A549 (cell line): Measurements from ENCODE around the gene IFTAP. TPM values are rescaled to one million over a fixed set of nuclear protein-coding genes. Genes with fewer than 3 reads are reported as not detected.

Source experiments
- ATAC-seq, 2 experiments: fragments of 200-7000 bp in 1 of 2; fragments of >200 bp in 1 of 2; cut with Nextera tagmentation in 1 of 2; cut with Tn5 transposase in 1 of 2; 3 replicates each; pipeline versions ENCODE4 v1.8.0 to v1.9.1; 2018 to 2020; ENCODE audit warnings: mild to moderate bottlenecking in 1 of 2, moderate library complexity in 1 of 2
- CTCF ChIA-PET: fragments of 300-600 bp; sonication (Branson Sonifier 250); formaldehyde crosslinking; extraction: SDS; loops from one replicate; lab custom pipeline; 2021; ENCODE audit warnings: antibody characterized with exemption, inconsistent platforms; lab: Yijun Ruan, JAX
- POLR2A ChIA-PET: fragments of 350-600 bp; formaldehyde crosslinking; extraction: SDS; loops from one replicate; lab custom pipeline; 2021; ENCODE audit warnings: antibody characterized with exemption, inconsistent platforms; lab: Yijun Ruan, JAX
- DNase-seq, 2 experiments: peaks; one replicate each; pipeline versions ENCODE4 v3.0.0 to v3.0.0-alpha.2; 2011 to 2016; ENCODE audit warnings: low read depth in 1 of 2, low spot score in 1 of 2
- FAIRE-seq: peaks from 2 replicates; lab custom pipeline; 2011; peaks lifted over from hg19 to GRCh38; lab: Jason Lieb, UNC
- H3K27ac ChIP-seq, 2 experiments: fragments of >200 bp; sonication (Bioruptor Twin); formaldehyde crosslinking; 3 replicates each; pipeline ENCODE4 v1.5.1; 2016 to 2017
- H3K4me1 ChIP-seq: fragments of >200 bp; sonication (Bioruptor Twin); formaldehyde crosslinking; 3 replicates; pipeline ENCODE4 v1.6.1; 2016
- H3K4me2 ChIP-seq: fragments of >200 bp; sonication (Bioruptor Twin); formaldehyde crosslinking; 3 replicates; pipeline ENCODE4 v1.6.1; 2016
- H3K4me3 ChIP-seq: fragments of >200 bp; sonication (Bioruptor Twin); formaldehyde crosslinking; 3 replicates; pipeline ENCODE4 v1.5.1; 2016
- H3K9me3 ChIP-seq: fragments of >200 bp; sonication (Bioruptor Twin); formaldehyde crosslinking; 3 replicates; pipeline ENCODE4 v1.6.1; 2016
- CBX8 ChIP-seq: fragments of 200-600 bp; sonication (generic); IDR thresholded peaks from 2 replicates; pipeline ENCODE4 v1.6.1; 2016
- CEBPB ChIP-seq, 2 experiments: fragments of >200 bp in 1 of 2; sonication (Bioruptor Twin) in 1 of 2; formaldehyde crosslinking in 1 of 2; IDR thresholded peaks; 2 replicates each; pipeline ENCODE4 v1.6.1; 2012 to 2016
- CHD2 ChIP-seq: fragments of 150-350 bp; IDR thresholded peaks from 2 replicates; pipeline ENCODE4 v1.6.1; 2014; ENCODE audit warnings: low read length; ENCODE audit not compliant: partially characterized antibody
- CHD4 ChIP-seq: fragments of 200-600 bp; sonication (generic); IDR thresholded peaks from 2 replicates; pipeline ENCODE4 v1.6.1; 2016; ENCODE audit warnings: antibody characterized with exemption, mild to moderate bottlenecking, borderline replicate concordance
- E2F6 ChIP-seq: IDR thresholded peaks from 2 replicates; pipeline ENCODE4 v1.6.1; 2012; ENCODE audit warnings: low read depth, borderline replicate concordance
- EHF ChIP-seq: fragments of 250-450 bp; sonication (Bioruptor Pico); IDR thresholded peaks from 2 replicates; pipeline ENCODE4 v1.5.0; 2020; ENCODE audit warnings: mild to moderate bottlenecking
- EP300 ChIP-seq, 2 experiments: fragments of >200 bp; sonication (Bioruptor Twin); formaldehyde crosslinking; IDR thresholded peaks; 2 replicates in 1 of 2; 3 replicates in 1 of 2; pipeline ENCODE4 v1.6.1; 2016 to 2017
- FOSB ChIP-seq: fragments of 250-450 bp; sonication (Bioruptor Pico); IDR thresholded peaks from 2 replicates; pipeline ENCODE4 v1.5.0; 2020; ENCODE audit warnings: mild to moderate bottlenecking, moderate library complexity
- FOXS1 ChIP-seq: fragments of 250-450 bp; sonication (Bioruptor Pico); IDR thresholded peaks from 2 replicates; pipeline ENCODE4 v1.5.0; 2020; ENCODE audit warnings: mild to moderate bottlenecking, moderate library complexity
- GATA3 ChIP-seq: IDR thresholded peaks from 2 replicates; pipeline ENCODE4 v1.6.1; 2012; ENCODE audit warnings: borderline replicate concordance
- HOXA7 ChIP-seq: fragments of 250-450 bp; sonication (Bioruptor Pico); IDR thresholded peaks from 2 replicates; pipeline ENCODE4 v1.5.0; 2020; ENCODE audit warnings: mild to moderate bottlenecking, moderate library complexity
- HOXB13 ChIP-seq: fragments of 250-450 bp; sonication (Bioruptor Pico); IDR thresholded peaks from 2 replicates; pipeline ENCODE4 v1.5.0; 2020; ENCODE audit warnings: low read depth, mild to moderate bottlenecking, moderate library complexity
- HOXB5 ChIP-seq: fragments of 250-450 bp; sonication (Bioruptor Pico); IDR thresholded peaks from 2 replicates; pipeline ENCODE4 v1.5.0; 2020; ENCODE audit warnings: mild to moderate bottlenecking, moderate library complexity
- KDM5A ChIP-seq: fragments of 200-600 bp; sonication (generic); IDR thresholded peaks from 2 replicates; pipeline ENCODE4 v1.6.1; 2016; ENCODE audit warnings: antibody characterized with exemption, mild to moderate bottlenecking
- MAFK ChIP-seq: fragments of 450-650 bp; IDR thresholded peaks from 2 replicates; pipeline ENCODE4 v1.6.1; 2014; ENCODE audit not compliant: partially characterized antibody
- MYC ChIP-seq: IDR thresholded peaks from 2 replicates; pipeline ENCODE4 v1.6.1; 2012; ENCODE audit warnings: mild to moderate bottlenecking, inconsistent platforms, low read length, improper control_type of control experiment, borderline replicate concordance
- NPAS2 ChIP-seq: fragments of 250-450 bp; sonication (Bioruptor Pico); IDR thresholded peaks from 2 replicates; pipeline ENCODE4 v1.8.0; 2022; ENCODE audit warnings: mild to moderate bottlenecking, moderate library complexity, borderline replicate concordance
- NR3C1 ChIP-seq: fragments of >200 bp; sonication (Bioruptor Twin); formaldehyde crosslinking; IDR thresholded peaks from 3 replicates; pipeline ENCODE4 v1.6.1; 2017
- POLR2AphosphoS2 ChIP-seq: conservative IDR thresholded peaks from 2 replicates; pipeline ENCODE4 v1.6.1; 2012; ENCODE audit warnings: low read length, improper control_type of control experiment, inconsistent platforms
- RARB ChIP-seq: fragments of 250-450 bp; sonication (Bioruptor Pico); IDR thresholded peaks from 2 replicates; pipeline ENCODE4 v1.8.0; 2021; ENCODE audit warnings: mild to moderate bottlenecking, moderate library complexity
- RCOR1 ChIP-seq: fragments of 150-350 bp; IDR thresholded peaks from 2 replicates; pipeline ENCODE4 v1.6.1; 2014; ENCODE audit warnings: antibody characterized with exemption, low read length, low read depth
- SREBF2 ChIP-seq: fragments of 450-650 bp; IDR thresholded peaks from 2 replicates; pipeline ENCODE4 v1.6.1; 2014; ENCODE audit warnings: mild to moderate bottlenecking, moderate library complexity
- USF2 ChIP-seq: fragments of 450-650 bp; IDR thresholded peaks from 2 replicates; pipeline ENCODE4 v1.6.1; 2014; ENCODE audit warnings: antibody characterized with exemption
- ZC3H11A ChIP-seq: fragments of 450-650 bp; IDR thresholded peaks from 2 replicates; pipeline ENCODE4 v1.6.1; 2014; ENCODE audit warnings: antibody characterized with exemption, mild to moderate bottlenecking
- ZFP36 ChIP-seq: fragments of 450-650 bp; IDR thresholded peaks from 2 replicates; pipeline ENCODE4 v1.6.1; 2014; ENCODE audit warnings: borderline replicate concordance; ENCODE audit not compliant: partially characterized antibody
- ZSCAN20 ChIP-seq: fragments of 250-450 bp; sonication (Bioruptor Pico); IDR thresholded peaks from 2 replicates; pipeline ENCODE4 v1.8.0; 2022; ENCODE audit warnings: mild to moderate bottlenecking, moderate library complexity
- WGBS: methylation state at CpG from one replicate; pipeline ENCODE4 v1.1.6; 2017; ENCODE audit errors: missing lambda C conversion rate; 5-methylcytosine and 5-hydroxymethylcytosine counted together
- polyA plus RNA-seq, 4 experiments: library from polyadenylated mRNA; depleted of rRNA in 3 of 4; stranded (reverse); fragments of >200 nt; fragmentation: RNase III in 1 of 4; extraction: RNeasy Plus Mini Kit Qiagen cat#74134 plus additional on column Dnase treatment in 1 of 4; gene quantifications; 2 replicates in 3 of 4; 3 replicates in 1 of 4; pipeline ENCODE4 v1.2.3, GENCODE V29; 2011 to 2017
- TF ChIP-seq, protein P1 (sequence below): fragments of >200 bp; sonication (Bioruptor Twin); formaldehyde crosslinking; IDR thresholded peaks from 3 replicates; pipeline ENCODE4 v1.5.1; 2016

The IFTAP gene
- polyA plus RNA-seq, 2 of the 4 experiments (the other 2 are of a cell fraction) = 34.7 to 52.4 TPM

DNA sequence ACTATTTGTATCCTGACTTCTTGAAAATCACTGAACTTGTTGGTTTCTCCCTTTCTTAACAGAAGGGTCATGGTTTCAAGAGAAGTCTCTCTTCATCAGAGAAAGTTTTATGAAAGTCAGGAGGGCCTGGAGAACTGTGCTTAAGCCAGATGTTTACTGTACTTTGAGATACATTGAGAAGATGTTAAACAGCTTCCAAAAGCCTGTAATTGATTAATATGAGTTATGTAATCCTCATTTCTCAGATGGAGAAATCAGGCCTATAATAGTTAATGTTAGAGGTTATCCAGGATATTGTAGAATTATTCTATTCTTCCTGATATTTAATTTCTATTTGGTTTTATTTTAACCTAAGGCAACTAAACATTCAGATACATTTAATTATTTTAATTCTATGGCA lies 100.8 kb downstream of the IFTAP start:
- no peak for FAIRE-seq
- Histone ChIP-seq H3K4me3 (no peak overlapping the region), H3K4me1 (no peaks in the 10 kb centered on the region), H3K9me3 (no peaks in the 10 kb centered on the region), H3K4me2 (no peak overlapping the region), H3K27ac (no peak overlapping the region)
- ChIA-PET CTCF (interaction anchor here (1.3 kb wide), 1 partner anchor 52 kb away, joined by 3 read pairs; no protein-coding TSS in a partner anchor), POLR2A (no interaction called here)
- TF ChIP-seq HOXA7 (no peak), FOSB (CRISPR knock-in tag) (no peak)
- DNase-seq = no peak
- no peak for ATAC-seq

DNA sequence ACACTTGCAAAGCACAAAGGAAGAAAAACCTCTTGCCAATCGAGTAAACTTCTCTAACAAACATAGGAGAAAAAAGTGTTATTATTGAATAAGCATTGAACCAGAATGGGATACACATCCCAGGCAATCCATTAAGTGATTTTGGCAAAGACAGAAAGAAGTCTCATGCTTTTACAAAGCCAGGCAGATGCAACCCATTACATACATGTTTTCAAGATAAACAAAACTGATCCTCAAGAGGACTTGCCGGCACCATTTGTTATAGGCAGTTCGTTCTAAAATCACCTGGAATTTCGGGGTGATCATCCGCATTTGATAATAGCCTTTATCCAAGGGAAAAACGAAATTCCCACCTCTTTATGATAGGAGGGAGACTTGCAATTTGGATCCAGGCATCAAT lies 101.3 kb downstream of the IFTAP start:
- FAIRE-seq = no peak

GRCh38 chr11:36696550-36696949 lies 102.2 kb downstream of the IFTAP start:
- FAIRE-seq (no peak), ATAC-seq (no peak)
- CTCF ChIA-PET = interaction anchor here (1.7 kb wide), 1 partner anchor 50 kb away, joined by 11 read pairs; no protein-coding TSS in a partner anchor

More for the DNA sequence above, 101.3 kb downstream of the IFTAP start:
- Histone ChIP-seq H3K4me3 (no peak overlapping the region), H3K4me2 (no peak overlapping the region), H3K4me1 (no peaks in the 10 kb centered on the region), H3K27ac (no peak overlapping the region), H3K9me3 (no peaks in the 10 kb centered on the region)
- ChIA-PET POLR2A (no interaction called here), CTCF (no interaction called here)
- 32% methylated on average over 6 of the region's 6 CpGs for WGBS
- DNase-seq (no peak), ATAC-seq (no peak)
- no peak for TF ChIP-seq HOXB13

GRCh38 chr11:36699271-36699670 lies 105.0 kb downstream of the IFTAP start:
- 50% methylated on average over 6 of the region's 6 CpGs for WGBS
- TF ChIP-seq, protein P1, sequence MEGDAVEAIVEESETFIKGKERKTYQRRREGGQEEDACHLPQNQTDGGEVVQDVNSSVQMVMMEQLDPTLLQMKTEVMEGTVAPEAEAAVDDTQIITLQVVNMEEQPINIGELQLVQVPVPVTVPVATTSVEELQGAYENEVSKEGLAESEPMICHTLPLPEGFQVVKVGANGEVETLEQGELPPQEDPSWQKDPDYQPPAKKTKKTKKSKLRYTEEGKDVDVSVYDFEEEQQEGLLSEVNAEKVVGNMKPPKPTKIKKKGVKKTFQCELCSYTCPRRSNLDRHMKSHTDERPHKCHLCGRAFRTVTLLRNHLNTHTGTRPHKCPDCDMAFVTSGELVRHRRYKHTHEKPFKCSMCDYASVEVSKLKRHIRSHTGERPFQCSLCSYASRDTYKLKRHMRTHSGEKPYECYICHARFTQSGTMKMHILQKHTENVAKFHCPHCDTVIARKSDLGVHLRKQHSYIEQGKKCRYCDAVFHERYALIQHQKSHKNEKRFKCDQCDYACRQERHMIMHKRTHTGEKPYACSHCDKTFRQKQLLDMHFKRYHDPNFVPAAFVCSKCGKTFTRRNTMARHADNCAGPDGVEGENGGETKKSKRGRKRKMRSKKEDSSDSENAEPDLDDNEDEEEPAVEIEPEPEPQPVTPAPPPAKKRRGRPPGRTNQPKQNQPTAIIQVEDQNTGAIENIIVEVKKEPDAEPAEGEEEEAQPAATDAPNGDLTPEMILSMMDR = no peak
- no peak for TF ChIP-seq FOXS1
- TF ChIP-seq POLR2AphosphoS2 = no peak
- TF ChIP-seq HOXA7 = no peak
- TF ChIP-seq CHD2 = no peak
- TF ChIP-seq NR3C1 = no peak
- TF ChIP-seq ZFP36 = no peak
- no peak for TF ChIP-seq ZSCAN20 (CRISPR knock-in tag)
- no peak for TF ChIP-seq MAFK
- no peak for TF ChIP-seq ZC3H11A
- DNase-seq (no peak), FAIRE-seq (no peak), ATAC-seq (no peak)
- H3K4me3 ChIP-seq = no peak overlapping the region
- no peaks in the 10 kb centered on the region for H3K9me3 ChIP-seq
- no peaks in the 10 kb centered on the region for H3K4me1 ChIP-seq
- H3K27ac ChIP-seq = no peak overlapping the region
- POLR2A ChIA-PET = no interaction called here
- CTCF ChIA-PET = interaction anchor here (5.0 kb wide), 1 partner anchor 50 kb away, joined by 124 read pairs; no protein-coding TSS in a partner anchor
- no peak overlapping the region for H3K4me2 ChIP-seq

More at GRCh38 chr11:36696550-36696949, 102.2 kb downstream of the IFTAP start:
- Histone ChIP-seq H3K4me2 (no peak overlapping the region), H3K4me3 (no peak overlapping the region), H3K27ac (no peak overlapping the region), H3K4me1 (no peaks in the 10 kb centered on the region), H3K9me3 (no peaks in the 10 kb centered on the region)
- POLR2A ChIA-PET = no interaction called here
- 15% methylated on average over 6 of the region's 6 CpGs for WGBS
- TF ChIP-seq SREBF2 (no peak), MYC (no peak), EP300 (IDR thresholded peaks at IDR 0.05) (no peak), KDM5A (no peak), NR3C1 (no peak), CHD4 (no peak), GATA3 (no peak), USF2 (no peak), CEBPB (IDR thresholded peaks at IDR 0.05) (no peak), RARB (no peak), E2F6 (no peak), ZFP36 (no peak), ZSCAN20 (CRISPR knock-in tag) (no peak), CBX8 (no peak), RCOR1 (no peak), HOXB5 (no peak), NPAS2 (no peak), EHF (CRISPR knock-in tag) (no peak), HOXA7 (no peak)
- DNase-seq = no peak
